ENCODE data around the gene DNASE1L1.

DNASE1L1 gene

GRCh38 chrX:154431341-154431740 lies 22.3 kb upstream of the DNASE1L1 start:
- TF ChIP-seq CTCF (IDR thresholded peaks at IDR 0.05; ENCODE audit: control extremely low read depth, extremely low read depth, low read depth, missing control alignments) = no peak
- CTCF ChIA-PET = no interaction called here
- no peak for DNase-seq (ENCODE audit: extremely low spot score)
- POLR2A ChIA-PET = no interaction called here

DNA sequence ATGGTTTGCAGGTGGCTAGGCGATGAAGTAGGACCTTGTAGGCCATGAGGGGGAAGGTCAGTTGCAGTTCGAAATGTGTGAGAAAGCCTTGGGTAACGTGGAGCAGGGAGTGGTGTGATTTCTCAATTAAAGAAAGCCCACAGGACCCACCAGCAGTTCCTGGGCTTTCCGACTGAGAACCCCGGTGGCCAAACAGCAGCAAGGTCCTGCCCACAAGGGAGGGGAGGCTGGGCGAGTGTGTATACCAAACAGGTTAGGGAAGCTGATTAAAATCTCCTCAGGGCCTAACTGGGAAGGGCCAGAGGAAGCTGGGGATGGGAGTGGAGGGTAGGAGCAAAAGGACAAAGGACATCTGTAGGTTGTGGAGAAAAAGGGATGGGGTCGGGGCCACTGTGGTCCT lies 21.9 kb upstream of the DNASE1L1 start:
- DNase-seq (ENCODE audit: extremely low spot score) = no peak
- CTCF ChIA-PET = no interaction called here
- POLR2A ChIA-PET = no interaction called here
- TF ChIP-seq CTCF (IDR thresholded peaks at IDR 0.05; ENCODE audit: control extremely low read depth, extremely low read depth, low read depth, missing control alignments) = no peak

GRCh38 chrX:154430479-154430878 lies 21.4 kb upstream of the DNASE1L1 start:
- DNase-seq (ENCODE audit: extremely low spot score) = no peak
- ChIA-PET POLR2A (no interaction called here), CTCF (no interaction called here)
- no peak for TF ChIP-seq CTCF (IDR thresholded peaks at IDR 0.05; ENCODE audit: control extremely low read depth, extremely low read depth, low read depth, missing control alignments)

GRCh38 chrX:154429711-154430110 lies 20.7 kb upstream of the DNASE1L1 start:
- no peak for DNase-seq (ENCODE audit: extremely low spot score)
- TF ChIP-seq CTCF (IDR thresholded peaks at IDR 0.05; ENCODE audit: control extremely low read depth, extremely low read depth, low read depth, missing control alignments) = no peak
- CTCF ChIA-PET = interaction anchor here (2.7 kb wide), 1 partner anchor 9 kb away, joined by 7 read pairs; no protein-coding TSS in a partner anchor
- POLR2A ChIA-PET = no interaction called here

- CTCF ChIA-PET = interaction anchor here (1.0 to 2.7 kb wide), 3 partner anchors 10 to 99 kb away, joined by 3 to 7 read pairs (median 4); partner anchors contain the start of gene TAFAZZIN
- POLR2A ChIA-PET = no interaction called here
- peak; percentile 27 for TF ChIP-seq CTCF (IDR thresholded peaks at IDR 0.05; ENCODE audit: control extremely low read depth, extremely low read depth, low read depth, missing control alignments)
- DNase-seq (ENCODE audit: extremely low spot score) = peak; percentile 91
Observed at GRCh38 chrX:154428176-154429171, 19.4 kb upstream of the DNASE1L1 start, which contains the start of gene ATP6AP1. TSS of gene ATP6AP1 (plus strand) at chrX:154428677. CDS start at chrX:154428693, 16 bp downstream.

GRCh38 chrX:154426916-154427770 lies 18.1 kb upstream of the DNASE1L1 start:
- CTCF ChIA-PET = interaction anchor here (1.0 to 2.7 kb wide), 2 partner anchors 12 to 100 kb away, joined by 4 to 7 read pairs; no protein-coding TSS in a partner anchor
- TF ChIP-seq CTCF (IDR thresholded peaks at IDR 0.05; ENCODE audit: control extremely low read depth, extremely low read depth, low read depth, missing control alignments) = no peak
- DNase-seq (ENCODE audit: extremely low spot score) = no peak
- POLR2A ChIA-PET = no interaction called here

Measured in GM10248 (cell line).